Stimulated activated naive CD4-positive, alpha-beta T cell (primary cell): Measurements from ENCODE around the gene WHRN.

Source experiments
- DNase-seq, 6 experiments: peaks; one replicate each; lab custom pipeline; 2025; lab: John Stamatoyannopoulos, UW

The WHRN gene

GRCh38 chr9:114513959-114514267, 8.6 kb upstream of the WHRN start:
- DNase-seq = no peak

- DNase-seq = peak in 1 of 6 experiments; percentile 4
These were observed 8.0 kb upstream of the WHRN start for GRCh38 chr9:114513055-114513958.

GRCh38 chr9:114511978-114512874, 7.0 kb upstream of the WHRN start:
- no peak for DNase-seq

GRCh38 chr9:114507726-114508125, 2.5 kb upstream of the WHRN start:
- DNase-seq = peak in 3 of 6 experiments; percentile 10 to 39 (median 33)

GRCh38 chr9:114506082-114506390, 763 bp upstream of the WHRN start:
- no peak for DNase-seq

- DNase-seq = peak in 5 of 6 experiments; percentile 24 to 46 (median 34)
These were observed 709 bp downstream of the WHRN start for GRCh38 chr9:114504341-114505186.

- no peak for DNase-seq
These were observed 1.5 kb downstream of the WHRN start for GRCh38 chr9:114503522-114504340.

GRCh38 chr9:114503009-114503408, 2.3 kb downstream of the WHRN start:
- DNase-seq = no peak

GRCh38 chr9:114501796-114502682, 3.2 kb downstream of the WHRN start:
- DNase-seq = no peak

- DNase-seq = no peak
These were observed 4.5 kb downstream of the WHRN start for GRCh38 chr9:114500697-114501292.

GRCh38 chr9:114499941-114500696, 5.2 kb downstream of the WHRN start:
- DNase-seq = no peak

- DNase-seq = no peak
These were observed 5.7 kb downstream of the WHRN start for GRCh38 chr9:114499528-114499927.

- DNase-seq = no peak
These were observed 7.4 kb downstream of the WHRN start for GRCh38 chr9:114497727-114498382.

GRCh38 chr9:114497236-114497635, 8.0 kb downstream of the WHRN start:
- peak in 3 of 6 experiments; percentile 23 to 36 (median 25) for DNase-seq

GRCh38 chr9:114496011-114496410, 9.3 kb downstream of the WHRN start:
- DNase-seq = no peak

- DNase-seq = no peak
These were observed 10.3 kb downstream of the WHRN start for GRCh38 chr9:114494776-114495569.

GRCh38 chr9:114493521-114494184, 11.6 kb downstream of the WHRN start:
- DNase-seq = no peak
